SU-DHL-6 (cell line): ENCODE measurements around the gene DTX3.

Experiments
- CTCF ChIP-seq: fragments of 200-600 bp; sonication (generic); IDR thresholded peaks from one replicate; pipeline ENCODE4 v1.5.1; 2017; ENCODE audit warnings: antibody characterized with exemption, mild to moderate bottlenecking, low read length, moderate library complexity; ENCODE audit not compliant: insufficient read depth, poor library complexity, severe bottlenecking
- EZH2phosphoT487 ChIP-seq: fragments of 200-600 bp; sonication (generic), shearing (Covaris generic); conservative IDR thresholded peaks from 2 replicates; pipeline ENCODE4 v1.6.1; 2018; ENCODE audit warnings: mild to moderate bottlenecking, antibody characterized with exemption, low read length, moderate library complexity, mixed read lengths

- no peak for TF ChIP-seq CTCF
- no peak for TF ChIP-seq EZH2phosphoT487
Observed at GRCh38 chr12:57604454-57604991, at the start of gene DTX3.
